Placental epithelial cell (primary cell): ENCODE measurements around the gene EPOP. TPM values are rescaled to one million over a fixed set of nuclear protein-coding genes. Genes with fewer than 3 reads are reported as not detected.

ENCODE experiments used
- small RNA-seq: library from RNA; depleted of rRNA; stranded (forward); fragments of <200 nt; gene quantifications from one replicate; pipeline ENCODE3, GENCODE V24; 2012
- total RNA-seq: library from RNA; depleted of rRNA; stranded (reverse); fragments of >200 nt; gene quantifications from 2 replicates; pipeline ENCODE4 v1.2.3, GENCODE V29; 2012

EPOP gene
- 2.4 and 6.2 TPM in 2 replicates for total RNA-seq

GRCh38 chr17:38674749-38675615 lies at the start of gene EPOP:
Gene EPOP, minus strand, starts transcription at chr17:38674957. Its CDS starts 462 bp downstream, at chr17:38674495.

GRCh38 chr17:38704606-38705522 lies 30.1 kb upstream of the EPOP start, which contains the start of gene MLLT6:
Gene MLLT6, plus strand, starts transcription at chr17:38705273. Its CDS starts 360 bp downstream, at chr17:38705633.

Small RNA genes within 50 kb of the gene (small RNA-seq; reads per million reads assigned to genes)
- gene MIR4726 (not detected), gene MIR4734 (not detected)

Other genes starting within 250 kb of the EPOP start
- gene ARHGAP23, start 246.5 kb downstream of the EPOP start, total RNA-seq: 24.3 and 39.5 TPM in 2 replicates
- 0.22 TPM in 1 of 2 replicates, not detected in the other for gene SRCIN1, start 69.0 kb downstream of the EPOP start, total RNA-seq
- 42.8 and 49.0 TPM in 2 replicates for gene MLLT6, start 30.3 kb upstream of the EPOP start, total RNA-seq
- gene CISD3, start 55.4 kb upstream of the EPOP start, total RNA-seq: 3.5 and 4.3 TPM in 2 replicates
- 3.4 and 6.3 TPM in 2 replicates for gene PCGF2, start 73.4 kb upstream of the EPOP start, total RNA-seq
- gene PSMB3, start 77.8 kb upstream of the EPOP start, total RNA-seq: 150 and 406 TPM in 2 replicates
- 36.5 and 39.0 TPM in 2 replicates for gene PIP4K2B, start 124.6 kb upstream of the EPOP start, total RNA-seq
- gene CWC25, start 150.4 kb upstream of the EPOP start, total RNA-seq: 5.1 and 12.2 TPM in 2 replicates
- gene RPL23, start 178.8 kb upstream of the EPOP start, total RNA-seq: 684 and 1,544 TPM in 2 replicates
- gene LASP1, start 195.1 kb upstream of the EPOP start, total RNA-seq: 243 and 373 TPM in 2 replicates